ENCODE measurements around the gene COLEC11.
A peak's percentile ranks its signal among the peaks of the same experiment; 100 is the strongest.

Gene COLEC11

GRCh38 chr2:3585261-3586109 lies 9.4 kb upstream of the COLEC11 start:
- DNase-seq, result no peak

- DNase-seq, result no peak
These were observed 8.7 kb upstream of the COLEC11 start for GRCh38 chr2:3586220-3586619.

GRCh38 chr2:3587021-3587420 lies 7.9 kb upstream of the COLEC11 start:
- DNase-seq, result no peak

- no peak for DNase-seq
These were observed 7.5 kb upstream of the COLEC11 start for GRCh38 chr2:3587432-3587831.

- no peak for DNase-seq
These were observed 6.8 kb upstream of the COLEC11 start for GRCh38 chr2:3588084-3588483.

- DNase-seq, result no peak
These were observed 5.8 kb upstream of the COLEC11 start for GRCh38 chr2:3589086-3589485.

- no peak for DNase-seq
These were observed 492 bp downstream of the COLEC11 start for GRCh38 chr2:3595404-3595803.

GRCh38 chr2:3595985-3596384 lies 1.1 kb downstream of the COLEC11 start:
- peak; percentile 59 for DNase-seq

- DNase-seq, result no peak
These were observed 2.0 kb downstream of the COLEC11 start for GRCh38 chr2:3596901-3597417.

- no peak for DNase-seq
These were observed 2.7 kb downstream of the COLEC11 start for GRCh38 chr2:3597567-3597966.

GRCh38 chr2:3598197-3598910 lies 3.4 kb downstream of the COLEC11 start:
- no peak for DNase-seq

GRCh38 chr2:3598912-3599854 lies 4.3 kb downstream of the COLEC11 start:
- DNase-seq, result no peak

GRCh38 chr2:3600256-3600855 lies 5.4 kb downstream of the COLEC11 start:
- no peak for DNase-seq

GRCh38 chr2:3601561-3602271 lies 6.8 kb downstream of the COLEC11 start:
- DNase-seq, result no peak

GRCh38 chr2:3602553-3603339 lies 7.8 kb downstream of the COLEC11 start:
- no peak for DNase-seq

GRCh38 chr2:3603536-3604206 lies 8.8 kb downstream of the COLEC11 start:
- DNase-seq, result no peak

GRCh38 chr2:3604207-3604877 lies 9.4 kb downstream of the COLEC11 start:
- no peak for DNase-seq

GRCh38 chr2:3604991-3605961 lies 10.4 kb downstream of the COLEC11 start:
- peak; percentile 61 for DNase-seq

GRCh38 chr2:3606028-3606369 lies 11.1 kb downstream of the COLEC11 start:
- DNase-seq, result no peak

All from activated naive CD4-positive, alpha-beta T cell treated with anti-CD3 and anti-CD28 coated beads, Interleukin-2, amount 50 U/mL, for 16 hours (primary cell).